Measurements from ENCODE around the gene CCT6A. TPM values are rescaled to one million over a fixed set of nuclear protein-coding genes. Genes with fewer than 3 reads are reported as not detected.
"Not testable (repeated sequence)": the region's sequence is repeated elsewhere in the genome, so short reads cannot be mapped to it uniquely, and the experiment has no call there.

CCT6A gene
- total and polyA plus RNA-seq, 2 of the 4 experiments (the other 2 are of a cell fraction) = 135 to 265 TPM

DNA sequence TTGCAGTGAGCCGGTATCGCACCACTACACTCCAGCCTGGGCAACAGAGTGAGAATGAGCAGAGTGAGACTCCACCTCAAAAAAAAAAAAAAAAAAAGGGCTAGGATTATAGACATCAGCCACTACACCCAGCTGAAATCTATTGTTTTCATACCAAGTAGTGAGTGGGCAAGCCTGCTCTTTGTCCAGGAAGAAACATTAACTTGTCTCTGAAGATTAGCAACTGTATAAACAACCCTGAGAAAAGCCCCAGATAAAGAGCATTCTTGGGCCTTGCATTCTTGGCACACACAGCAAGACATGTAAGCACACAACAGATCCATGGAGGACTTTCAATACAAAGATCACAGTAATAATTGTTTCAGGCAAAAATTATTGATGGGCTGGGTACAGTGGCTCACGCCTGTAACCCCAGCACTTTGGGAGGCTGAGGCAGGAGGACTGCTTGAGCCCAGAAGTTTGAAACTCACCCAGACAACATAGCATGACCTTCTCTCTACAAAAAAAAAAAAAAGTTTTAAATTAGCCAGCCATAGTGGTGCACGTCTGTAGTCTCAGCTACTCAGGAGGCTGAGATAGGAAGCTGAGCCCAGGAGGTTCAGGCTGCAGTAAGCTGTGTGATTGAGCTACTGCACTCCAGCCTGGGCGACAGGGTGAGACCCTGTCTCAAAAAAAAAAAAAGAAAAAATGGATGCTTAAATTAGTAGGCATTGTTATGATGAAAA lies 4.7 kb upstream of the CCT6A start:
- H3K56ac ChIP-seq (ENCODE audit: extremely low read depth, insufficient read depth, low read length) = no peak overlapping the region
- H2BK15ac ChIP-seq (ENCODE audit: low read depth, low read length) = no peak overlapping the region
- H3K23ac ChIP-seq (ENCODE audit: low read depth, low read length) = no peak overlapping the region
- H3K4me1 ChIP-seq (ENCODE audit: control insufficient read depth, insufficient read depth, low read length) = peaks cover 8% of the 10 kb centered on the region
- in situ Hi-C loops (cut with MboI; ENCODE audit: low sequenced_read_pairs) (no loop called here), dilution Hi-C loops (cut with HindIII; ENCODE audit: low sequenced_read_pairs, unreplicated experiment) (no loop called here), intact Hi-C loops (cut with micrococcal nuclease) (loop anchor here (2.0 kb wide), 1 partner anchor 16 kb away; no protein-coding TSS in a partner anchor)
- peak overlapping the region; percentile 66; the same call in 1 of the 2 replicates for H3K14ac ChIP-seq (replicated peaks; ENCODE audit: low read depth, low read length)
- H3K9ac ChIP-seq (ENCODE audit: low read depth, low read length) = peak overlapping the region; percentile 19; the same call in 1 of the 2 replicates
- ATAC-seq (ENCODE audit: low read depth) (peak; percentile 5; the same call in 1 of the 2 replicates), DNase-seq (peak; percentile 88)
- H4K5ac ChIP-seq (ENCODE audit: low read depth, low read length) = peak overlapping the region; percentile 43
- POLR2A ChIA-PET (ENCODE audit: unreplicated experiment) = no interaction called here
- H3K27me3 ChIP-seq (ENCODE audit: control insufficient read depth, insufficient read depth, low read length) = no peaks in the 10 kb centered on the region
- H4K8ac ChIP-seq (ENCODE audit: low read depth in 2 of 2, low read length in 2 of 2) = peak overlapping the region in 1 of 2 experiments; percentile 51; a peak in 2 of 4 replicates
- H2BK20ac ChIP-seq (ENCODE audit: low read depth, low read length) = peak overlapping the region; percentile 42; the same call in 1 of the 2 replicates
- 0% methylated on average over 1 of the region's 5 CpGs; no CpG with 5 or more reads in 1 of the 2 experiments for WGBS, 2 experiments (ENCODE audit: extremely low coverage in 2 of 2, insufficient read length in 1 of 2)
- H2AK5ac ChIP-seq (ENCODE audit: low read depth, low read length) = peak overlapping the region; percentile 82; the same call in 1 of the 2 replicates
- no peaks in the 10 kb centered on the region for H4K20me1 ChIP-seq (ENCODE audit: insufficient read depth, low read length)
- peaks cover 3% of the 10 kb centered on the region; the same call in 1 of the 2 replicates for H3K36me3 ChIP-seq (ENCODE audit: control insufficient read depth, insufficient read depth, low read length)
- H2AFZ ChIP-seq (replicated peaks; ENCODE audit: low read length, poor library complexity) = no peak overlapping the region
- H2BK120ac ChIP-seq (ENCODE audit: low read depth, low read length) = no peak overlapping the region; the same call in 1 of the 2 replicates
- peak overlapping the region; percentile 66 for H3K4ac ChIP-seq (ENCODE audit: low read depth, low read length)
- H3K79me1 ChIP-seq (ENCODE audit: low read depth in 1 of 2, low read length in 2 of 2) = peaks cover 18 to 29% of the 10 kb centered on the region in 2 experiments
- no peak for TF ChIP-seq NFE2L2 (IDR thresholded peaks at IDR 0.05; ENCODE audit: low read depth, low read length)
- H2AK9ac ChIP-seq (replicated peaks; ENCODE audit: low read depth, low read length, poor library complexity) = peak overlapping the region; percentile 72
- peak overlapping the region; percentile 41 for H3K4me2 ChIP-seq (ENCODE audit: low read depth, low read length)
- H3K9me3 ChIP-seq (ENCODE audit: control insufficient read depth, insufficient read depth, low read length) = no peaks in the 10 kb centered on the region
- H2BK5ac ChIP-seq (ENCODE audit: low read depth, low read length, poor library complexity, severe bottlenecking) = peak overlapping the region; percentile 77
- H3K27ac ChIP-seq (ENCODE audit: insufficient read depth, low read length) = peak overlapping the region; percentile 91
- peak overlapping the region; percentile 58 for H3K18ac ChIP-seq (ENCODE audit: low read depth, low read length)
- CTCF ChIA-PET = no interaction called here
- peak overlapping the region; percentile 65 for H4K91ac ChIP-seq (ENCODE audit: insufficient read depth, low read depth, low read length)
- H3K9me1 ChIP-seq (ENCODE audit: insufficient read depth, low read length) = peaks cover 4% of the 10 kb centered on the region; the same call in 1 of the 2 replicates
- BruUV-seq (replicated peaks) = no TSS peak
- no peak overlapping the region for H3K4me3 ChIP-seq (ENCODE audit: insufficient read depth, low read depth, low read length)

DNA sequence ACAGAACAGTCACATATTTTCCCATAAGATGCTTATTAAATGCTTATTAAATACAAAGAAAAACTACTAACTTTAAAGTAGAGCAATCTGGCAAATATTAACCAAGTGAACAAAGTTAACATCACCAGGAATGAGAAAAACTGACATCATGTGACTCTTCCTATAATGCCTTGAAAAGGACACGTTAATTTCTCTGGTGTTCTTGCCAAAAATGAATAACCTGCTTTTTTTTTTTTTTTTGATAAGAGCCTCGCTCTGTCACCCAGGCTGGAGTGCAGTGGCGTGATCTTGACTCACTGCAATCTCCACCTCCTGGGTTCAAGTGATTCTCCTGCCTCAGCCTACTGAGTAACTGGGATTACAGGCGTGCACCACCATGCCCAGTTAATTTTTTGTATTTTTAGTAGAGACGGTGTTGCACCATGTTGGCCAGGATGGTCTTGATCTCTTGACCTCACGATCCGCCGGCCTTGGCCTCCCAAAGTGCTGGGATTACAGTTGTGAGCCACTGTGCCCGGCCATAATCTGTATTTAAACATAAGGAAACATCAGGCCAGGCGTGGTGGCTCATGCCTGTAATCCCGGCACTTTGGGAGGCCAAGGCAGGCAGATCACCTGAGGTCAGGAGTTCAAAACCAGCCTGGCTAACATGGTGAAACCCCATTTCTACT lies 4.0 kb upstream of the CCT6A start:
- WGBS, 2 experiments (ENCODE audit: extremely low coverage in 2 of 2, insufficient read length in 1 of 2) = 80% methylated on average over 1 of the region's 11 CpGs; no CpG with 5 or more reads in 1 of the 2 experiments
- H3K27me3 ChIP-seq (ENCODE audit: control insufficient read depth, insufficient read depth, low read length); H2AK5ac ChIP-seq (ENCODE audit: low read depth, low read length); H3K4me1 ChIP-seq (ENCODE audit: control insufficient read depth, insufficient read depth, low read length); H2BK120ac ChIP-seq (ENCODE audit: low read depth, low read length); H4K5ac ChIP-seq (ENCODE audit: low read depth, low read length); DNase-seq; H4K8ac ChIP-seq (ENCODE audit: low read depth in 2 of 2, low read length in 2 of 2); H3K4me3 ChIP-seq (ENCODE audit: insufficient read depth, low read depth, low read length); H3K9me1 ChIP-seq (ENCODE audit: insufficient read depth, low read length); H2BK20ac ChIP-seq (ENCODE audit: low read depth, low read length); H2AFZ ChIP-seq (replicated peaks; ENCODE audit: low read length, poor library complexity); H4K20me1 ChIP-seq (ENCODE audit: insufficient read depth, low read length); H3K9me3 ChIP-seq (ENCODE audit: control insufficient read depth, insufficient read depth, low read length); CTCF ChIA-PET; H3K4me2 ChIP-seq (ENCODE audit: low read depth, low read length); ATAC-seq (ENCODE audit: low read depth); dilution Hi-C loops (cut with HindIII; ENCODE audit: low sequenced_read_pairs, unreplicated experiment); POLR2A ChIA-PET (ENCODE audit: unreplicated experiment); H3K23ac ChIP-seq (ENCODE audit: low read depth, low read length); H2AK9ac ChIP-seq (replicated peaks; ENCODE audit: low read depth, low read length, poor library complexity); H3K14ac ChIP-seq (replicated peaks; ENCODE audit: low read depth, low read length); H3K4ac ChIP-seq (ENCODE audit: low read depth, low read length); H3K56ac ChIP-seq (ENCODE audit: extremely low read depth, insufficient read depth, low read length); in situ Hi-C loops (cut with MboI; ENCODE audit: low sequenced_read_pairs); H3K9ac ChIP-seq (ENCODE audit: low read depth, low read length); H4K91ac ChIP-seq (ENCODE audit: insufficient read depth, low read depth, low read length); H2BK15ac ChIP-seq (ENCODE audit: low read depth, low read length); H3K36me3 ChIP-seq (ENCODE audit: control insufficient read depth, insufficient read depth, low read length); H3K18ac ChIP-seq (ENCODE audit: low read depth, low read length); BruUV-seq (replicated peaks): not testable (repeated sequence)
- H2BK5ac ChIP-seq (ENCODE audit: low read depth, low read length, poor library complexity, severe bottlenecking) = peak overlapping the region; percentile 77
- intact Hi-C loops (cut with micrococcal nuclease) = loop anchor here (2.0 kb wide), 1 partner anchor 15 kb away; no protein-coding TSS in a partner anchor
- H3K27ac ChIP-seq (ENCODE audit: insufficient read depth, low read length) = peak overlapping the region; percentile 85; the same call in 1 of the 2 replicates
- H3K79me1 ChIP-seq (ENCODE audit: low read depth in 1 of 2, low read length in 2 of 2) = peaks cover 18 to 29% of the 10 kb centered on the region in 2 experiments
